Keratinocyte (primary cell): ENCODE results near the gene TMEM256. TPM values are rescaled to one million over a fixed set of nuclear protein-coding genes. Genes with fewer than 3 reads are reported as not detected.

Source experiments
- DNase-seq: peaks from one replicate; pipeline ENCODE4 v3.0.0-alpha.2; 2011; ENCODE audit warnings: low read depth, missing footprints, low spot score
- FAIRE-seq: peaks from 2 replicates; lab custom pipeline; 2011; peaks lifted over from hg19 to GRCh38; lab: Jason Lieb, UNC
- H2AFZ ChIP-seq: 2 replicates; pipeline ENCODE4 v1.6.0; 2012; ENCODE audit warnings: low read length, control low read depth, inconsistent platforms; ENCODE audit not compliant: control insufficient read depth
- H3K27ac ChIP-seq: 2 replicates; pipeline ENCODE4 v1.5.1; 2011; ENCODE audit warnings: low read length; ENCODE audit not compliant: control insufficient read depth, insufficient read depth
- H3K27me3 ChIP-seq: 3 replicates; pipeline ENCODE4 v1.6.0; 2011; ENCODE audit warnings: low read length; ENCODE audit not compliant: control insufficient read depth, insufficient read depth; ENCODE audit errors: extremely low read depth
- H3K36me3 ChIP-seq, 2 experiments: 2 replicates in 1 of 2; 3 replicates in 1 of 2; pipeline ENCODE4 v1.5.1; 2011; ENCODE audit warnings: low read length in 2 of 2, mild to moderate bottlenecking in 1 of 2; ENCODE audit not compliant: control insufficient read depth in 2 of 2, insufficient read depth in 2 of 2; ENCODE audit errors: extremely low read depth in 1 of 2
- H3K4me1 ChIP-seq: 3 replicates; pipeline ENCODE4 v1.5.1; 2011; ENCODE audit warnings: low read length; ENCODE audit not compliant: control insufficient read depth, insufficient read depth; ENCODE audit errors: extremely low read depth
- H3K4me2 ChIP-seq: 3 replicates; pipeline ENCODE4 v1.6.0; 2011; ENCODE audit warnings: low read depth, low read length; ENCODE audit not compliant: control insufficient read depth, insufficient read depth; ENCODE audit errors: extremely low read depth
- H3K4me3 ChIP-seq, 3 experiments: fragments of 200-600 bp in 1 of 3; sonication (generic) in 1 of 3; 2 replicates in 2 of 3; 3 replicates in 1 of 3; pipeline ENCODE4 v1.5.1; 2011 to 2016; ENCODE audit warnings: low read length in 3 of 3, mild to moderate bottlenecking in 3 of 3, control low read depth in 2 of 3, inconsistent platforms in 1 of 3, low read depth in 1 of 3, mixed read lengths in 1 of 3, mixed run types in 1 of 3, moderate library complexity in 1 of 3; ENCODE audit not compliant: control insufficient read depth in 2 of 3, insufficient read depth in 2 of 3; ENCODE audit errors: extremely low read depth in 1 of 3
- H3K79me2 ChIP-seq: 2 replicates; pipeline ENCODE4 v1.6.0; 2012; ENCODE audit warnings: low read length; ENCODE audit not compliant: control insufficient read depth, insufficient read depth
- H3K9ac ChIP-seq: 3 replicates; pipeline ENCODE4 v1.6.0; 2011; ENCODE audit warnings: low read length; ENCODE audit not compliant: control insufficient read depth, insufficient read depth; ENCODE audit errors: extremely low read depth
- H3K9me1 ChIP-seq: 3 replicates; pipeline ENCODE4 v1.6.0; 2011; ENCODE audit warnings: low read length; ENCODE audit not compliant: control insufficient read depth, insufficient read depth; ENCODE audit errors: extremely low read depth
- H3K9me3 ChIP-seq: 2 replicates; pipeline ENCODE4 v1.5.1; 2012; ENCODE audit warnings: low read depth, low read length; ENCODE audit not compliant: control insufficient read depth
- H4K20me1 ChIP-seq: 3 replicates; pipeline ENCODE4 v1.6.0; 2011; ENCODE audit warnings: low read length; ENCODE audit not compliant: control insufficient read depth, insufficient read depth; ENCODE audit errors: extremely low read depth
- EZH2 ChIP-seq: IDR thresholded peaks from one replicate; pipeline ENCODE4 v1.6.1; 2012; ENCODE audit warnings: inconsistent platforms, mild to moderate bottlenecking, low read length, moderate library complexity
- dilution Hi-C: fragments of 300-500 bp; cut with MboI; formaldehyde crosslinking; loops from one replicate; pipeline ENCODE4 v1.7.0; 2020; ENCODE audit warnings: low sequenced_read_pairs; ENCODE audit not compliant: extremely low pct_ligation_motif_present
- polyA plus RNA-seq, 5 experiments: library from polyadenylated mRNA; depleted of rRNA in 3 of 5; stranded (reverse) in 3 of 5; stranded (forward) in 1 of 5; unstranded in 1 of 5; fragments of >200 nt; gene quantifications; 1 replicate in 1 of 5; 2 replicates in 3 of 5; 3 replicates in 1 of 5; pipeline versions ENCODE4 v1.2.1 to v1.2.3, GENCODE V29; 2011 to 2012; ENCODE audit warnings: missing spikeins in 2 of 5, low read depth in 1 of 5, low replicate concordance in 1 of 5
- TF ChIP-seq, protein P1 (sequence below), 3 experiments: IDR thresholded peaks in 1 of 3; conservative IDR thresholded peaks in 1 of 3; optimal IDR thresholded peaks in 1 of 3; 2 replicates in 2 of 3; 3 replicates in 1 of 3; pipeline versions ENCODE3 to v1.5.1; 2011; ENCODE audit warnings: low read length in 3 of 3, mild to moderate bottlenecking in 3 of 3, moderate library complexity in 2 of 3, control low read depth in 1 of 3, inconsistent platforms in 1 of 3; ENCODE audit not compliant: insufficient read depth in 2 of 3; ENCODE audit errors: extremely low read depth in 1 of 3

Gene TMEM256
- polyA plus RNA-seq, 1 donor (not counting 4 experiments of a cell fraction or from before 2014, with no cell fraction given), result 68.1 TPM

DNA sequence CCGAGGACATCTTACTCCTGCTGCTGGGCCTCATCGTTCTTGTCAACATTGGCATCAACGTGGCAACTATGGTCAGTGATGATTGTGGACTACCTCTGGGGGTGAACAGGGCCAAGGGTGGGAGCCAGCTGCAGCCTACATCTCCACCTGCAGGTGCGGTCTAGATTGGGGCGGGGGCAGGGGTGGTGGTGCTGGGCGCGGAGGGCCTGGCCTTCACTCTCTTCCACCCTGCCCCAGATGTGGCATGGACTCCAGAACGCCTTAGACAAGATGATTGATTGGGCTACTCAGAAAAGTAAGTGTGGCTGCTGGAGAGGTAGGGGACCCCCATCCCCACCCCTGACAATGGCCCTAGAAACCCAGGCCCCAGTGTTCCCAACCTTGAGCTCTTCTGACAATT, 21.9 kb upstream of the TMEM256 start:
- Histone ChIP-seq H3K4me1 (no peaks in the 10 kb centered on the region), H4K20me1 (no peaks in the 10 kb centered on the region), H3K4me2 (no peak overlapping the region), H2AFZ (no peak overlapping the region), H3K9me1 (no peaks in the 10 kb centered on the region), H3K36me3 (no peaks in the 10 kb centered on the region), H3K27ac (no peak overlapping the region), H3K9ac (no peak overlapping the region), H3K9me3 (no peaks in the 10 kb centered on the region), H3K4me3 (no peak overlapping the region), H3K79me2 (no peaks in the 10 kb centered on the region), H3K27me3 (no peaks in the 10 kb centered on the region)
- no peak for TF ChIP-seq EZH2
- TF ChIP-seq, protein P1, sequence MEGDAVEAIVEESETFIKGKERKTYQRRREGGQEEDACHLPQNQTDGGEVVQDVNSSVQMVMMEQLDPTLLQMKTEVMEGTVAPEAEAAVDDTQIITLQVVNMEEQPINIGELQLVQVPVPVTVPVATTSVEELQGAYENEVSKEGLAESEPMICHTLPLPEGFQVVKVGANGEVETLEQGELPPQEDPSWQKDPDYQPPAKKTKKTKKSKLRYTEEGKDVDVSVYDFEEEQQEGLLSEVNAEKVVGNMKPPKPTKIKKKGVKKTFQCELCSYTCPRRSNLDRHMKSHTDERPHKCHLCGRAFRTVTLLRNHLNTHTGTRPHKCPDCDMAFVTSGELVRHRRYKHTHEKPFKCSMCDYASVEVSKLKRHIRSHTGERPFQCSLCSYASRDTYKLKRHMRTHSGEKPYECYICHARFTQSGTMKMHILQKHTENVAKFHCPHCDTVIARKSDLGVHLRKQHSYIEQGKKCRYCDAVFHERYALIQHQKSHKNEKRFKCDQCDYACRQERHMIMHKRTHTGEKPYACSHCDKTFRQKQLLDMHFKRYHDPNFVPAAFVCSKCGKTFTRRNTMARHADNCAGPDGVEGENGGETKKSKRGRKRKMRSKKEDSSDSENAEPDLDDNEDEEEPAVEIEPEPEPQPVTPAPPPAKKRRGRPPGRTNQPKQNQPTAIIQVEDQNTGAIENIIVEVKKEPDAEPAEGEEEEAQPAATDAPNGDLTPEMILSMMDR (optimal IDR thresholded peaks at IDR 0.05 in 1 of 3, IDR thresholded peaks at IDR 0.05 in 1 of 3, conservative IDR thresholded peaks at IDR 0.05 in 1 of 3; ENCODE audit: extremely low read depth in 1 of 3, insufficient read depth in 2 of 3, low read length in 3 of 3), result no peak
- FAIRE-seq (no peak), DNase-seq (no peak)
- dilution Hi-C loops, result no loop called here

DNA sequence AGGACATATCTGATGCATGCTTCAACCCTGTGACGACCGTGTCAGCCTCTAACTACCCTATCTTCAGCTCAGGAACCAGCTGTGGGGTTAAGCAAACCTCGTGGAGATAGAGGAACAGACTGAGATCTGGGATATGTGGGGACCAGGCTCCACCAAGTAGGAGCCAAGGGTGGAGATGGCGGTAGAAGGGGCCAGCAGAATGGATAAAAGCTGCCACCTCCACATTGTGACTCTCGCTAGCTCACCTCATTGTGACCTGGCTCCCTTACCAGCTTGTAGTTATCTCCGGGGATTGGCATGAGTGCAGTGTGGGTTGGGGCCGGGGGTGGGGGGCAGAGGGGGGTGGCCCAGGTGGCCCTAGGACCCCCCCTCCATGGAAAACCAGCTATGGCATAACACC, 21.4 kb upstream of the TMEM256 start, which contains the start of gene SPEM2:
Gene SPEM2 (plus strand): TSS at position 301 of the 400 bp plus-strand sequence. CDS start 73 bp downstream, at position 374.
- no peaks in the 10 kb centered on the region for H3K36me3 ChIP-seq
- no peaks in the 10 kb centered on the region for H3K79me2 ChIP-seq
- H3K9ac ChIP-seq, result no peak within 1 kb of the TSS
- FAIRE-seq (no peak), DNase-seq (no peak)
- no peaks in the 10 kb centered on the region for H3K9me3 ChIP-seq
- no peaks in the 10 kb centered on the region for H3K27me3 ChIP-seq
- H3K27ac ChIP-seq, result no peak within 1 kb of the TSS
- H3K4me3 ChIP-seq, result no peak within 1 kb of the TSS
- no peak within 1 kb of the TSS for H2AFZ ChIP-seq
- no peak for TF ChIP-seq EZH2
- TF ChIP-seq, protein P1 (optimal IDR thresholded peaks at IDR 0.05 in 1 of 3, IDR thresholded peaks at IDR 0.05 in 1 of 3, conservative IDR thresholded peaks at IDR 0.05 in 1 of 3; ENCODE audit: extremely low read depth in 1 of 3, insufficient read depth in 2 of 3, low read length in 3 of 3), result no peak
- no peaks in the 10 kb centered on the region for H3K4me1 ChIP-seq
- dilution Hi-C loops, result no loop called here
- no peaks in the 10 kb centered on the region for H4K20me1 ChIP-seq
- no peak within 1 kb of the TSS for H3K4me2 ChIP-seq
- no peaks in the 10 kb centered on the region for H3K9me1 ChIP-seq
